ENCODE measurements around the gene GASK1A.

GASK1A gene

GRCh38 chr3:43089081-43089480 lies 110.0 kb downstream of the GASK1A start:
- DNase-seq (ENCODE audit: low read depth), result no peak

GRCh38 chr3:43090238-43090637 lies 111.1 kb downstream of the GASK1A start:
- DNase-seq (ENCODE audit: low read depth), result no peak

- no peak for DNase-seq (ENCODE audit: low read depth)
These were observed 112.4 kb downstream of the GASK1A start for GRCh38 chr3:43091481-43091880.

- DNase-seq (ENCODE audit: low read depth), result no peak
These were observed 113.9 kb downstream of the GASK1A start for GRCh38 chr3:43093006-43093405.

- DNase-seq (ENCODE audit: low read depth), result no peak
These were observed 114.9 kb downstream of the GASK1A start for GRCh38 chr3:43093974-43094373.

- no peak for DNase-seq (ENCODE audit: low read depth)
These were observed 115.3 kb downstream of the GASK1A start for GRCh38 chr3:43094381-43094780.

- DNase-seq (ENCODE audit: low read depth), result no peak
These were observed 115.7 kb downstream of the GASK1A start for GRCh38 chr3:43094851-43095250.

GRCh38 chr3:43095370-43095769 lies 116.3 kb downstream of the GASK1A start:
- no peak for DNase-seq (ENCODE audit: low read depth)

GRCh38 chr3:43096761-43097160 lies 117.7 kb downstream of the GASK1A start:
- no peak for DNase-seq (ENCODE audit: low read depth)

- DNase-seq (ENCODE audit: low read depth), result no peak
These were observed 118.4 kb downstream of the GASK1A start for GRCh38 chr3:43097400-43098080.

GRCh38 chr3:43098761-43099160 lies 119.7 kb downstream of the GASK1A start:
- DNase-seq (ENCODE audit: low read depth), result no peak

GRCh38 chr3:43102773-43103480 lies 123.8 kb downstream of the GASK1A start:
- no peak for DNase-seq (ENCODE audit: low read depth)

- no peak for DNase-seq (ENCODE audit: low read depth)
These were observed 124.9 kb downstream of the GASK1A start for GRCh38 chr3:43104039-43104438.

GRCh38 chr3:43104660-43105595 lies 125.8 kb downstream of the GASK1A start:
- DNase-seq (ENCODE audit: low read depth), result no peak

- peak; percentile 82 for DNase-seq (ENCODE audit: low read depth)
These were observed 126.6 kb downstream of the GASK1A start, which contains the start of gene POMGNT2 for GRCh38 chr3:43105596-43106292. POMGNT2 (minus strand) TSS chr3:43106079; CDS start chr3:43081431, 24,648 bp downstream.

- no peak for DNase-seq (ENCODE audit: low read depth)
These were observed 127.2 kb downstream of the GASK1A start for GRCh38 chr3:43106293-43106628.
